ENCODE results near the gene HTR2B.
"Not testable (repeated sequence)": the region's sequence is repeated elsewhere in the genome, so short reads cannot be mapped to it uniquely, and the experiment has no call there.

Gene HTR2B

DNA sequence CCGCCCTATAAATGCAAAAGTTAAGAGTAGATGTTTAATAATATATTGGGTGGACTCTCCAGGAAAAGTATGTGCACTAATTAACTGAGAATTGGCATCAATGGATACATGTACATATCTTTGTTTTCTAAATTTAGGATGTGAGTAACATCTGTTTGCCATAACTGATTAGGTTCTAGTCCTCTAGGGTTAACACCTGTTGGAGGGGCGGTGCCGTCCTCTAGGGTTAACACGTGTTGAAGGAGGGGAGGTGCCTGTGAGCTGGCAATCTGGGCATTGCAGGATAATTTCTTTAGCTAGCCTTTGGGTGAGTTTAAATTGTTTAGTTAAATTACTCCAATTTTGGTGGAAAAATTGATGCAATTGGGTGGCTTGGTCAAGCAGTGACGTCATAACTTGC, 30.9 kb downstream of the HTR2B start:
- DNase-seq (ENCODE audit: low read depth), result no peak

DNA sequence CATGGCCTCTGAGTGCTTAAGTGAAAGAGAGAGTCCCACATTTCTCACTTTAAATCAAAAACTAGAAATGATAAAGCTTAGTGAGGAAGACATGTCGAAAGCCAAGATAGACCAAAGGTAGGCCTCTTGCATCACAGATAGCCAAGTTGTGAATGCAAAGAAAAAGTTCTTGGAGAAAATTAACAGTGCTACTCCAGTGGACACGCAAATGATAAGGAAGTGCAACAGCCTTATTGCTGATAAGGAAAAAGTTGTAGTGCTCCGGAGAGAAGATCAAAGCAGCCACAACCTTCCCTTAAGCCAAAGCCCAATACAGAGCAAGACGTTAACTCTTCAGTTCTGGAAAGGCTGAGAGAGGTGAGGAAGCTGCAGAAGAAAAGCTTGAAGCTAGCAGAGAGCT, 36.1 kb downstream of the HTR2B start:
- no peak for DNase-seq (ENCODE audit: low read depth)

DNA sequence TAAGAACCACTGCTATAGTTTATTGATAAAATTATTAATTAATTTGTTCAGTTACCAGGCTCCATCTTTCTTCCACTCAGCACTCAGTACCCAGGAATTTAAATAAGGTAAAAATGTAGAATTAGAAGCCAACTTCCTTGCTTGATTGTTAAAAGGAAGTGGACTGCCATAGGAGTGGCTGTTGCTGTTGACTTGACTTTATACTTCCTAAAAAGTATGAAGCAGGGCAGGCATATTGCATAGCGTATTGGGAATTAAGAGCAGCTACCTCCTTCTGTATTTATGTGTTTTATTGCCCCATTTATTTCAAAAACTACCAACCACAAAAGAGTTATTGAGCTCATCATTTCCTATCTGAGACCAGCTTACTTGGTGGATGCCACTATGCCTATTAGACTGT, 40.3 kb downstream of the HTR2B start:
- no peak for DNase-seq (ENCODE audit: low read depth)

DNA sequence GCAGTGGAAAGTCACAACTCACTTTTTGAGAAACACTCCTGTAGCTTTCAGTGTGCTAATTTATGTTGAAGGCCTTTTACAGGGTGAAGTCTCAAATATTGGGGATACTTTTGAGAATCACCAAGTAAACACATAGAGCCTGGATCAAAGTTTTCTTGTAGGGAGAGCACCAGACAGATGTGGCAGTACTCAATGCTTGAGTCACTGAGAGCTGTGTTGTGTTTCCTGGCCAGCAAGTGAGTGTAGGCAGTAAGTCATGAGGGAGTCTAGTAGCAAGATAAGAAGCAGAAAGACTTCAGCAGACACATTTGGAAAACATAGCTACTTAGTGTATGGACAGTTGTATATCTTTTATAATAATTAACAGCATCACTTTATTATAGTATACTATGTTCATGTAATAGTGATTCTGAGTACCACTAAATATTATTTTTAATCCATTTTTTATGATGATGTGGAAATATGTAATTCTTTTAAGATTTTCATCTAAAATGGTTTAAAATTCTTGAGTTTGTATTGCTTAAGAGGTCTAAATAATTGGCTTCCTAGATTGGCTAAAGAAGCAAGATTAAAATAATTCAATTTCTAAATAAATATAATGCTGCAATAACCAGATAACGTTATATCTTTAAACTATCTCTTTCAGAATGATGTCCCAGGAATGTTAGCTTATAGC, 55.3 kb downstream of the HTR2B start:
- no peak for DNase-seq (ENCODE audit: low read depth)

GRCh38 chr2:231068525-231069222, 56.2 kb downstream of the HTR2B start:
- DNase-seq (ENCODE audit: low read depth), result no peak

GRCh38 chr2:231067531-231067930, 57.3 kb downstream of the HTR2B start:
- DNase-seq (ENCODE audit: low read depth), result not testable (repeated sequence)

DNA sequence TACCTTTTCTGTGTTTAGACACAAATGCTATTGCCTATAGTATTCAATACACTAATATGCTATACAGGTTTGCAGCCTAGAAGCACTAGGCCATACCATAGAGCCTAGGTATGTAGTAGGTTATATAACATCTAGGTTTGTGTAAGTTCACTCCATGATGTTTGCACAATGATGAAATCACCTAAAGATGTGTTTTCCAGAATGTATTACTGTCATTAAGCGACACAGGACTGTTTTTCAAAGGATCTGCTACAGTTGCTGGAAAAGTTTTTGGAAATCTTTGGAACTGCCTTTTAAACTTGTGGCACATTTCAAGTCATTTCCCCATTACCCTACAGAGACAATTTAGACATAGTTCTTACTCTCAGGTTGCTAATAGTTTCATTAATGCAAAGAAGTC, 58.9 kb downstream of the HTR2B start:
- DNase-seq (ENCODE audit: low read depth), result no peak

GRCh38 chr2:231063347-231063746, 61.5 kb downstream of the HTR2B start:
- no peak for DNase-seq (ENCODE audit: low read depth)

- no peak for DNase-seq (ENCODE audit: low read depth)
Measured at GRCh38 chr2:231062776-231063175, 62.1 kb downstream of the HTR2B start.

DNA sequence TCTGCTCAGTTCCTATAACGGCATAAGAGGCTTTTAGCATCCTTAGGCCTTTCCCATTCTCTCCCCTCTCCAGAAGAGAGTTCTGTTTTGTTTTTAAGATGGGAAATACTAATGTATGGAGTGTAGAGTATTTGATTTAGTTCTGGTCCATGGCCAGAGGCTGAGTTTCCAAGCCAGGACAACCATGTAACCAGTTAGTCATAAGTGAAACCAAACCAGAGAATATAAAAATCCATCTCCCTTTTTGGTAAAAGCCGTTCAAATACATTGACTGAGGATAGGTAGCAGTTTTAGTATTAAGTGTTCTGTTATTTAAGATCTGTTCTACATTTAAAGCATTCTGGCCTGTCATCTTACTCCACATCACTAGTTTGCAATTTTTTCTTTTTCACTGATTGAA, 65.1 kb downstream of the HTR2B start:
- DNase-seq (ENCODE audit: low read depth), result no peak

GRCh38 chr2:231058761-231059550, 65.9 kb downstream of the HTR2B start:
- DNase-seq (ENCODE audit: low read depth), result no peak
